Esophagus muscularis mucosa (tissue), 4 donors: Measurements from ENCODE around the gene PPIP5K2. TPM values are rescaled to one million over a fixed set of nuclear protein-coding genes. Genes with fewer than 3 reads are reported as not detected.

Experiments
- DNase-seq: peaks from one replicate; pipeline ENCODE4 v3.0.0-alpha.2; 2017; ENCODE audit errors: extremely low spot score
- H3K27ac ChIP-seq, 4 donors: fragments of 200-600 bp; sonication (generic); replicated peaks in 1 of 4; 1 replicate in 3 of 4; 2 replicates in 1 of 4; pipeline ENCODE4 v1.5.1; 2016 to 2019; ENCODE audit warnings: mild to moderate bottlenecking in 1 of 4
- H3K27me3 ChIP-seq, 4 donors: fragments of 200-600 bp; sonication (generic); one replicate each; pipeline versions ENCODE4 v1.5.1 to v1.6.0; 2016 to 2019
- H3K36me3 ChIP-seq, 4 donors: fragments of 200-600 bp; sonication (generic); one replicate each; pipeline ENCODE4 v1.5.1; 2016 to 2019
- H3K4me1 ChIP-seq, 4 donors: fragments of 200-600 bp; sonication (generic); one replicate each; pipeline ENCODE4 v1.5.1; 2016 to 2019
- H3K4me3 ChIP-seq, 4 donors: fragments of 200-600 bp; sonication (generic); 1 replicate in 2 of 4; 2 replicates in 2 of 4; pipeline ENCODE4 v1.5.1; 2016 to 2019; ENCODE audit warnings: mild to moderate bottlenecking in 4 of 4, moderate library complexity in 1 of 4
- H3K9me3 ChIP-seq, 4 donors: fragments of 200-600 bp; sonication (generic); 1 replicate in 3 of 4; 2 replicates in 1 of 4; pipeline ENCODE4 v1.5.1; 2016 to 2019
- EP300 ChIP-seq: sonication (generic); formaldehyde crosslinking; IDR thresholded peaks from one replicate; pipeline ENCODE4 v1.6.1; 2017; ENCODE audit warnings: antibody characterized with exemption
- POLR2A ChIP-seq: fragments of 450-650 bp; IDR thresholded peaks from one replicate; pipeline ENCODE4 v1.6.1; 2017; ENCODE audit warnings: antibody characterized with exemption, moderate library complexity, mild to moderate bottlenecking, low read depth
- POLR2AphosphoS5 ChIP-seq, 2 donors: sonication (generic); formaldehyde crosslinking; IDR thresholded peaks; one replicate each; pipeline ENCODE4 v1.6.1; 2017; ENCODE audit warnings: antibody characterized with exemption in 2 of 2
- WGBS: methylation state at CpG from one replicate; pipeline ENCODE4 v1.1.5; 2018; 5-methylcytosine and 5-hydroxymethylcytosine counted together
- intact Hi-C: fragments of 100-400 bp; cut with DNase I; formaldehyde crosslinking; loops from one replicate; pipeline ENCODE4 v1.15.1; 2023
- total RNA-seq, 4 donors: library from RNA; depleted of rRNA; stranded (reverse); fragments of >200 nt; gene quantifications; one replicate each; pipeline versions ENCODE4 v1.1.0 to v1.2.1, GENCODE V29; 2016
- TF ChIP-seq, protein P1 (sequence below), 3 experiments: fragments of 200-600 bp in 2 of 3; fragments of 450-650 bp in 1 of 3; sonication (generic) in 2 of 3; IDR thresholded peaks; one replicate each; pipeline ENCODE4 v1.5.1; 2017 to 2019; ENCODE audit warnings: antibody characterized with exemption in 3 of 3, mild to moderate bottlenecking in 2 of 3, moderate library complexity in 1 of 3

PPIP5K2 gene
- total RNA-seq, 4 donors from 2014 or later, result 15.6 to 21.6 (median 17.3) TPM

DNA sequence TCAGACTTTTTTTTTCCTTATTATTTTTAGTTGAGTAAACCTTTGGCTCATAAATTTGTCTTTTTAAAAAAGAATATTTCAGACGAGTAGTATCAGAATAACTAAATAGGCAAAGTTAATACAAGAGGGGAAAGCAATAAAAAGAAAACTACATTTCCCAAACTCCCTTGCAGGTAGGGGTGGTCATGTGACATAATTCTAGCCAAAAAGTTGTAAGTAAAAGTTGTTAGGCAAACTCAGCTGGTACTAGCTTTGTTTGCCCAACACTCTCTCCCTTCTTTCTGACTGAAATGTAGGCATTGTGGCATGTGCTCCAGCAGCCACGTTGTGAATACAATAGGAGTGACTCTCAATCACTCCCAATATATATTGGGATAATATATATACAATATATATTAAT is 21.1 kb upstream of the PPIP5K2 start:
- TF ChIP-seq POLR2AphosphoS5 (IDR thresholded peaks at IDR 0.05) (no peak), EP300 (no peak), POLR2A (no peak)
- TF ChIP-seq, protein P1, sequence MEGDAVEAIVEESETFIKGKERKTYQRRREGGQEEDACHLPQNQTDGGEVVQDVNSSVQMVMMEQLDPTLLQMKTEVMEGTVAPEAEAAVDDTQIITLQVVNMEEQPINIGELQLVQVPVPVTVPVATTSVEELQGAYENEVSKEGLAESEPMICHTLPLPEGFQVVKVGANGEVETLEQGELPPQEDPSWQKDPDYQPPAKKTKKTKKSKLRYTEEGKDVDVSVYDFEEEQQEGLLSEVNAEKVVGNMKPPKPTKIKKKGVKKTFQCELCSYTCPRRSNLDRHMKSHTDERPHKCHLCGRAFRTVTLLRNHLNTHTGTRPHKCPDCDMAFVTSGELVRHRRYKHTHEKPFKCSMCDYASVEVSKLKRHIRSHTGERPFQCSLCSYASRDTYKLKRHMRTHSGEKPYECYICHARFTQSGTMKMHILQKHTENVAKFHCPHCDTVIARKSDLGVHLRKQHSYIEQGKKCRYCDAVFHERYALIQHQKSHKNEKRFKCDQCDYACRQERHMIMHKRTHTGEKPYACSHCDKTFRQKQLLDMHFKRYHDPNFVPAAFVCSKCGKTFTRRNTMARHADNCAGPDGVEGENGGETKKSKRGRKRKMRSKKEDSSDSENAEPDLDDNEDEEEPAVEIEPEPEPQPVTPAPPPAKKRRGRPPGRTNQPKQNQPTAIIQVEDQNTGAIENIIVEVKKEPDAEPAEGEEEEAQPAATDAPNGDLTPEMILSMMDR (IDR thresholded peaks at IDR 0.05), result no peak
- no peak for DNase-seq
- peaks cover 2 to 79% (median 32%) of the 10 kb centered on the region in 4 donors for H3K36me3 ChIP-seq
- H3K4me3 ChIP-seq, result no peak overlapping the region
- 71% methylated on average over 2 of the region's 2 CpGs for WGBS
- H3K27ac ChIP-seq, result no peak overlapping the region
- no peaks in the 10 kb centered on the region for H3K4me1 ChIP-seq
- H3K9me3 ChIP-seq, result no peaks in the 10 kb centered on the region
- intact Hi-C loops, result no loop called here
- H3K27me3 ChIP-seq, result no peaks in the 10 kb centered on the region

DNA sequence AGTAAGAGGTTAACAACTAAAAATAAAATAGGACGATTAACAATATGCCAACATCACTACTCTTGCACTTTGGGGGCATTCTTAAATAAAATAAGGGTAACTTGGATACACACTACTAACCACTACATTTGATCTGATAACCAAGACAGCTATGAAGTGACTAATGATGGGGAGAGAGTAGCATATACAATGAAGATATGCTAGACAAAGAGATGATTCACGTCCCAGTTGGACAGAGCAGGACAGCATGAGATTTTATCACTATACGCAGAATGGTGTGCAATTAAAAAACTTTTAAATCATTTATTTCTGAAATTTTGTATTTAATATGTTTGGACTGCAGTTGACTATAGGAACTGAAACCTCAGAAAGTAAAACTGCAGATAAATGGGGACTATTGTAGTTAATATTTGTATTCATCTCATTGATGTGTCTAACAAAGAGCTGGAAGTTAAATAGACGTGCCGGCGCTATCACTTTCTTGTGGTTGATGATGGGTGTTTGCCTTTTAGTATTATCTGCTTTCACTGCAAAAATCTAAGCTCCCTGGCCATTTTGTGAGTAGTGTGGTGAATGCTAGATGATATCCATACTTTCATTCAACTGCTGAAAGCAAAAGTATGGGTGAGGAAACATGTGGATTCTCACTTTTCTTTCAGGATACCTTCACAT is 18.9 kb upstream of the PPIP5K2 start:
- Histone ChIP-seq H3K9me3 (no peaks in the 10 kb centered on the region), H3K4me1 (no peaks in the 10 kb centered on the region), H3K4me3 (no peak overlapping the region), H3K27ac (no peak overlapping the region), H3K27me3 (no peaks in the 10 kb centered on the region), H3K36me3 (peaks cover 8 to 62% (median 34%) of the 10 kb centered on the region in 4 donors)
- TF ChIP-seq POLR2AphosphoS5 (IDR thresholded peaks at IDR 0.05) (no peak), POLR2A (no peak), EP300 (no peak)
- TF ChIP-seq, protein P1 (IDR thresholded peaks at IDR 0.05), result no peak
- WGBS, result 91% methylated on average over 6 of the region's 6 CpGs
- intact Hi-C loops, result no loop called here
- DNase-seq, result no peak

DNA sequence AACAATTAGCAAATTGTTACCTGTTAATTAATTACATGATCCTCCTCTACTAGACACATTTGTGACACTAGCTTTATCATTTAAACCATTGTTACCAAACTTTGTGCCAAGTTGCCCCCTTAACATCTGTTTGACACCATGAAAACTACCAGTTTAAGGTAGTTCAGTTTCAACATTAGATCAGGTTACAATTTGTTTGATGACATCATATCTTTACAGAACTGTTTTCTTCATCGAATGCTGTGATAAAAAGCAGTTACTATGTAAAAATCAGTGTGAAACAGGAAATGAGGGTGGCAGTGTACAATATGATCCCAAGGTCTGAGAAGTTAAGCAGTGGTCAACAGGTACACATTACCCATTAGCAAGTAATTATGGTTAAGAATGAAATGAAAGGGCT is 17.9 kb upstream of the PPIP5K2 start:
- Histone ChIP-seq H3K27ac (no peak overlapping the region), H3K27me3 (no peaks in the 10 kb centered on the region), H3K4me1 (no peaks in the 10 kb centered on the region), H3K4me3 (no peak overlapping the region), H3K9me3 (no peaks in the 10 kb centered on the region), H3K36me3 (peaks cover 14 to 53% (median 34%) of the 10 kb centered on the region in 4 donors)
- no peak for TF ChIP-seq EP300
- no peak for TF ChIP-seq POLR2A
- TF ChIP-seq, protein P1 (IDR thresholded peaks at IDR 0.05), result no peak
- no peak for TF ChIP-seq POLR2AphosphoS5 (IDR thresholded peaks at IDR 0.05)
- intact Hi-C loops, result no loop called here
- no peak for DNase-seq
- 84% methylated on average over 1 of the region's 1 CpG for WGBS

DNA sequence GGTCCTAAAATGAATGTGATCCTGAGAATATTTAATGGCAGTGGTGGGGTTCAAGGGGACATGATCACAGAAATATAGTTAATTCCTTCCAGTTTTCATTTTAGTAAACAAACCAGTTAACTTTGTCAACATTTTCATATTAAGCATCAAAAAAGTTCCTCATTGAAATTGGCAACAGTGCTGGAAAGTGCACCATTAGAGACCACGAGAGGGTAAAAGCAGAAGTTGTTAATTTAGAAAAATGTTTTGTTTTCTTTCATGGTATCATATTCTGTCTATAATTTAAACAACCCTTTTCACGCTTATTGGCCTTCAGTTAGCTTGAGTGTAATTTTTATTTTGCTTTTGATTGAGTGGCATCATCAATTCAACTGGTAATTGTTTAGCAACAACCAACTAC is 12.0 kb upstream of the PPIP5K2 start:
- no peaks in the 10 kb centered on the region for H3K9me3 ChIP-seq
- no peak for DNase-seq
- peaks cover 0 to 3% (median 0%) of the 10 kb centered on the region in 4 donors for H3K4me1 ChIP-seq
- 64% methylated on average over 2 of the region's 2 CpGs for WGBS
- intact Hi-C loops, result no loop called here
- no peak overlapping the region for H3K4me3 ChIP-seq
- no peaks in the 10 kb centered on the region for H3K27me3 ChIP-seq
- peaks cover 11 to 24% (median 16%) of the 10 kb centered on the region in 4 donors for H3K36me3 ChIP-seq
- TF ChIP-seq POLR2AphosphoS5 (IDR thresholded peaks at IDR 0.05) (no peak), EP300 (no peak), POLR2A (no peak)
- TF ChIP-seq, protein P1 (IDR thresholded peaks at IDR 0.05), result no peak
- no peak overlapping the region for H3K27ac ChIP-seq

DNA sequence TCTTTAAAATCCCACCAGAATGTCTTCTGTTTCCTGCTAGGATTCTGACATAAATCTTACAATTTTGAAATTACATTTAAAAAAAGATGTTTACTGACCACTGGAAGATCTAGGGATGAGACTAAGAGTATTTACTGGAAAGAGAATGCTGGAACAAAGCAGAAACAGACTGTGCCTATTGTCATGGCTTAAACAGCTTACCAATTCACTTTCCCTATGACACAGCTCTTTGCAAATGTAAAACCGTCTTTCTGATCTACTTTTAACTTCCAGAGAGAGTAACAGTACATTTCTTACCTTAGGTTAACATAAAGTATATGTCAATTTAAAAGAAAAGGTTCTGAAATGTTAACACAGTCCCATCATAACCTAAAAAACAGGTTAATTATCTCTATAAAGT is 10.8 kb upstream of the PPIP5K2 start:
- intact Hi-C loops, result no loop called here
- TF ChIP-seq POLR2AphosphoS5 (IDR thresholded peaks at IDR 0.05), result no peak
- TF ChIP-seq, protein P1 (IDR thresholded peaks at IDR 0.05), result no peak
- TF ChIP-seq EP300, result no peak
- no peak for TF ChIP-seq POLR2A
- WGBS, result 81% methylated on average over 1 of the region's 1 CpG

More for the DNA sequence above, 10.8 kb upstream of the PPIP5K2 start:
- Histone ChIP-seq H3K27me3 (no peaks in the 10 kb centered on the region), H3K4me1 (peaks cover 0 to 3% (median 0%) of the 10 kb centered on the region in 4 donors), H3K9me3 (no peaks in the 10 kb centered on the region), H3K27ac (no peak overlapping the region), H3K36me3 (peaks cover under 1 to 15% (median 10%) of the 10 kb centered on the region in 4 donors), H3K4me3 (no peak overlapping the region)
- no peak for DNase-seq
